GM10248 (cell line): ENCODE measurements around the gene CDYL.

Source experiments
- CTCF ChIA-PET: fragments of 300-600 bp; sonication (Branson Sonifier 250); formaldehyde crosslinking; extraction: SDS; loops from one replicate; lab custom pipeline; 2021; ENCODE audit warnings: antibody characterized with exemption; lab: Yijun Ruan, JAX
- POLR2A ChIA-PET: fragments of 350-650 bp; sonication (Branson Sonifier 250); formaldehyde crosslinking; extraction: SDS; loops from one replicate; lab custom pipeline; 2020; ENCODE audit warnings: antibody characterized with exemption; lab: Yijun Ruan, JAX
- DNase-seq: peaks from one replicate; pipeline ENCODE4 v3.0.0; 2012; ENCODE audit errors: extremely low spot score
- TF ChIP-seq, protein P1 (sequence below): IDR thresholded peaks from 2 replicates; pipeline ENCODE4 v1.5.1; 2012; ENCODE audit warnings: mild to moderate bottlenecking, low read depth; ENCODE audit errors: extremely low read depth, missing control alignments, control extremely low read depth

CDYL gene

DNA sequence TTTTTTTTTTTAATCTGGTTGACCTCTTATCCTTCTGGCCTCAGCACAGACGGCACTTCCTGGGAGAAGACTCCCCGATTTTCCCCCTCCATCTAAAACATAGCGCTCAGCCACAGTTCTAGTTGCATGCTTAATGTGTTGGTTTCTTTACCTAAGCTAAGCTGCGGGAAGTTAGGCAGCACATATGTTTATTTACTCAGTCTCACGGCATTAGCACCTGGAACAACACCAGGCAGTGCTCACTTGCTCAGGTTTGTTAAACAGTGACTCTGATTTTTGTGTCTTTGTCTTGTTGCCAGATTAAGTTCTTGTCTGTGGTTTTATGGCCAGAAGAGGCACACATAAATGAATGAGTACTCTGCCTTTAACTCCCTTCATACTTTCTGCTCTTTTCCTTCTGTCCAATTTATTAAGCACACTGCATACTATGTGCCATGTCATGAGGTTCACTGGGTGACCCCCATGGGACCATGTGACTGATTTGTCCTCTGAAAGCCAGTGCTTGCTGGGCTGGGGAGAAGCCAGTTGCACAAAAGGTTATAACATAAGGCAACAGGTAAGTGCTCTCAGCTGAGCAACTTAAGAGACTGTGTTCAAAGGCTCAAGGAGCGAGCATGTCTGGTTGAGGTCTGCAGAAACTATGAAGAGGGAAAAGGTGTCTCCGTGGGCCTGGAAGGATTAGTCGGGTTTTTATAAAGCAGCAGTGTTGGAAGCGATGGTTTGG, 134.0 kb downstream of the CDYL start:
- TF ChIP-seq, protein P1, sequence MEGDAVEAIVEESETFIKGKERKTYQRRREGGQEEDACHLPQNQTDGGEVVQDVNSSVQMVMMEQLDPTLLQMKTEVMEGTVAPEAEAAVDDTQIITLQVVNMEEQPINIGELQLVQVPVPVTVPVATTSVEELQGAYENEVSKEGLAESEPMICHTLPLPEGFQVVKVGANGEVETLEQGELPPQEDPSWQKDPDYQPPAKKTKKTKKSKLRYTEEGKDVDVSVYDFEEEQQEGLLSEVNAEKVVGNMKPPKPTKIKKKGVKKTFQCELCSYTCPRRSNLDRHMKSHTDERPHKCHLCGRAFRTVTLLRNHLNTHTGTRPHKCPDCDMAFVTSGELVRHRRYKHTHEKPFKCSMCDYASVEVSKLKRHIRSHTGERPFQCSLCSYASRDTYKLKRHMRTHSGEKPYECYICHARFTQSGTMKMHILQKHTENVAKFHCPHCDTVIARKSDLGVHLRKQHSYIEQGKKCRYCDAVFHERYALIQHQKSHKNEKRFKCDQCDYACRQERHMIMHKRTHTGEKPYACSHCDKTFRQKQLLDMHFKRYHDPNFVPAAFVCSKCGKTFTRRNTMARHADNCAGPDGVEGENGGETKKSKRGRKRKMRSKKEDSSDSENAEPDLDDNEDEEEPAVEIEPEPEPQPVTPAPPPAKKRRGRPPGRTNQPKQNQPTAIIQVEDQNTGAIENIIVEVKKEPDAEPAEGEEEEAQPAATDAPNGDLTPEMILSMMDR, result no peak
- DNase-seq, result no peak
- ChIA-PET CTCF (interaction anchor here (1.6 kb wide), 1 partner anchor 9 kb away, joined by 4 read pairs; no protein-coding TSS in a partner anchor), POLR2A (no interaction called here)

DNA sequence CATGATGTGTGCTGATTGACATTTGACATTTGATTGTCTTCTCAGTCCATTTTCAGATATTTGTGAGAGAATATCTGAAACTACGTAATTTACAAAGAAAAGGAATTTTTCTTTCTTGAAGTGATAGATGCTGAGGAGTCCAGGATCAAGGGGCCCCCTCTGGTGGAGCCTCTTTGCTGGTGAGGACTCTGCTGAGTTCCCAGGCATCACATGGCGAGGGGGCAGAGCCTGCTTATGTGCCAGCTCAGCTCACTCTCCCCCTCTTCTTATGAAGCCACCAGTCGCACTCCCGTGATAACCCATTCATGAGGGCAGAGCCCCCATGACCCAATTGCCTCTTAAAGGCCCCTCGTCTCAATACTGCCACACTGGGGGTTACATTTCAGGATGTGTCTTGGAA, 136.4 kb downstream of the CDYL start:
- POLR2A ChIA-PET, result no interaction called here
- CTCF ChIA-PET, result no interaction called here
- no peak for DNase-seq
- TF ChIP-seq, protein P1, result no peak

DNA sequence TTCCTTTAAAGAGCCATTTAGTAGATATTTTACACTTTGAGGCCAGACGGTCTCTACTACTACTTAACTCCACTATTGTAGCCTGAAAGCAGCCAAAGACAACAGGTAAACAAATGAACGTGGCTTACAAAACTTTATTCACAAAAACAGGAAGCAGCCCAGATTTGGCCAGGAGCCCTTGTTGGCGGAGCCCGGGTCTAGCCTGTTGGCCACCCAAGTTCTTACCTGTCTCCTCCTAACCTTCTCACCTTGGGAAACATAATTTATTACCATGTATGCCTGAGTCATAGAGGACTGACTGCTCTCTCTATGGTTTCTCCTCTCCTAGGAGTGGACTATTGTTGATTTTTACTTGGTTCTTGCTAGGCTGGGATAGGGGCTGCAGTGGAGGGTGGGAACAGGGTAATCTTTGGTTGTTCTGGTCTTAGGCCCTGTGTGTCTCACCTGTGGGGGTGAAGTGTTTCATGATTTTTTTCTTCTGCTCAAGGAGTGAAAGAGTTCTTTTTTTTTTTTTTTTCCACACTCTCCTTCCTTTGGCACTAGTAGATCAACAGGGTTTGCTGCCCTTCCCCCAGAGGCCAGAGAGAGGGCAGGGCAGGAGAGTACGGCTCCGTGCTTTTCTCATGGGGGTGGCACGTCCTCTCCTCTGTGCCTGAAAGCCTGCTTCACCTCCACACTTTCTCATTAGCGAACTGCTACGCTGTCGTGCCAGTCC, 137.7 kb downstream of the CDYL start:
- CTCF ChIA-PET, result interaction anchor here (0.8 to 1.9 kb wide), 2 partner anchors 10 to 13 kb away, joined by 3 to 9 read pairs; no protein-coding TSS in a partner anchor
- DNase-seq, result no peak
- TF ChIP-seq, protein P1, result no peak
- POLR2A ChIA-PET, result no interaction called here

DNA sequence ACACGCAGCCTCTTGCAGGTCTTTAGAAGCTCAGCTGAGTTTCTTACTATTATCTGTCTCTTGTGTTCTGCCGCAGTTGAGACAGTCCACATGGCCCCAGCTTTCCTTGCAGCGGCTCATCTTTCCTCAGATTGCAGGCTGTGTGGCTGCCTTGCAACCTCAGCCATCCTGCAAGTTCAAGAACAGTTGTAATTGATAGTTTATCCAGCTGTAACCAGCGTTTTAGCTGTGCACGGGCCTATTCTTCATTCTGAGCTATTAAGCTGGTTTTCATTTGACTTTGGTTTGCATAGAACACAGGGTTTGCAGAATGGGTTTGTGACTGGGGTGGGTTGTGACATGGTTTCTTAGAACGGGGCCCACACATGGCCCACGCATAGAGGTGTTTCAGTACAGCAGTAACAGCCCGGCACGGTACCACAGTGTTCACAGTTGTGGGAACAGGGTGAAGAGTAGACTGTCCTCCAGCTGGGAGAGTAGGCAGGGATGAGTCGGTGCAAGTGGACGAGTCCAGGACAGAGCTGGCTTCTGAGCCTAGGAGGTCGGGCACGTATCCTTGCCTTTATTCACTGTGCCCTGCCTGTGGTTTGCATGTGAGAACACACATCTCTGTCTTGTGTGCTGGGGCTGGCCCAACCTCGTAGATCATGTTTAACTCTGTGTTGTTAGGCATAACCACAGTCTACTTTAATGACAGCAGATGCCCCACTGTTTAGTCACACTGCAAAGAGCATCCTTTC, 138.4 kb downstream of the CDYL start:
- TF ChIP-seq, protein P1, result no peak
- ChIA-PET CTCF (interaction anchor here (0.8 to 1.9 kb wide), 2 partner anchors 10 to 13 kb away, joined by 3 to 9 read pairs; no protein-coding TSS in a partner anchor), POLR2A (interaction anchor here (0.5 kb wide), 1 partner anchor 893 kb away, joined by 3 read pairs; no protein-coding TSS in a partner anchor)
- no peak for DNase-seq

DNA sequence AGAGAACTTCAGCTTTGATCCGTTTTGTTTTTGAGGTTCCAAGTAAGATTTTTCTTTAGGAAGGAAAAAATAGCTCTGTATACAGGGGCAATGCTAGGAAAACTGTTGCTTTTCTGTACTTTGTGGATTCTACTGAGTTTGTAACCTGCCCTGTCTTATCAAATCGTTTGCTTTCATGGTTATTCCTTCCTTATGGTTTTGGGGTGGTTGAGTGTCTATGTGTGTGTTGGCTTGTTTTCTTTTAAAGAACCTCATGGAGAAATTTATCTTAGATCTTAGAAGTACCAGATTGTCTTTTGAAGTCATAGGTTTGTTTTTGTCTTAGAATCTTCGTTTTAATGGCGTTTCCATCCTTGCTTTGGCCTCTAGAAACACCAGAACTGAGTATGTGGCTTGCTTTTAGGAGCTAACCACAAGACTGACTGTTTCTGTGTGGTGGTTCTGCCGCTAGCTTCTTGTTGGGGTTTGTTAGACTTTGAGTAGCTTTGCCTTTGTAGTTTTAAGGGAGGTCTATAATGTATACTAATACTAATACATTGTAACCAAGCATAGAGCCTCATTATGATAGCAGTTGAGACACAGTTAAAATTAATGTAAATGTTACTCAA, 140.9 kb downstream of the CDYL start:
- DNase-seq, result no peak
- ChIA-PET POLR2A (no interaction called here), CTCF (interaction anchor here (1.1 to 1.4 kb wide), 4 partner anchors 9 to 32 kb away, joined by 3 to 10 read pairs (median 3); no protein-coding TSS in a partner anchor)
- TF ChIP-seq, protein P1, result no peak

DNA sequence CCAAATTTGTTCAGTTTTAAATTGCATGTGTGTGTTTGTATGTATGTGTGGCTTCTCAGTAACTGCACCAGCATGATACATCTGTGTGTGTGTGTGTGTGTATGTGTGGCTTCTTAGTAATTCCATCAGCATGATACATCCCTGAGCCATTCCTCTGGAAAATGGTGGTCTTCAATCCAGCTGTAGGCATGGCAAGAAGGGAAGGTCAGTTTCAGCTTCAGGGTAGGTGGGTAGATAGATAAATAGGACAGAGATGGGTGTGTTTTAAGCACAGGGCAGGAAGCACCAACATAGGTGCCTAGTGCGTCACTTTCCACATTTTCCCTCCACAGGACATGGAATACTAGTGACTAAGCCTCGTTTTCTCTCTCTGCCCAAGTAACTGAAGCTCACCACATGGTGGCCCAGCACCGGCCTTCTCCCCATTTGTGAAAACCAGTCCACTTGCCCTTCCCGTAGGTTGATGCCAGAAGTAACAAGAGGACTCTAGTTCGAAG, 144.8 kb downstream of the CDYL start:
- TF ChIP-seq, protein P1, result no peak
- DNase-seq, result no peak
- CTCF ChIA-PET, result interaction anchor here (0.8 to 1.6 kb wide), 3 partner anchors 9 to 15 kb away, joined by 3 to 7 read pairs (median 3); no protein-coding TSS in a partner anchor
- POLR2A ChIA-PET, result no interaction called here
